HCT116 (cell line): ENCODE data around the gene UQCR11. TPM values are rescaled to one million over a fixed set of nuclear protein-coding genes. Genes with fewer than 3 reads are reported as not detected.
A peak's percentile ranks its signal among the peaks of the same experiment; 100 is the strongest.

Experiments
- ATAC-seq: fragments of 200-7000 bp; cut with Tn5 transposase; 2 replicates; pipeline ENCODE4 v1.9.1; 2020; ENCODE audit warnings: mild to moderate bottlenecking, moderate library complexity
- BruUV-seq: library from RNA; stranded (reverse); fragments of 400-500 nt; replicated peaks from 2 replicates; lab custom pipeline; 2021; lab: Mats Ljungman, UMichigan
- CTCF ChIA-PET: fragments of 300-600 bp; sonication (Branson Sonifier 250); formaldehyde crosslinking; loops from one replicate; lab custom pipeline; 2021; ENCODE audit warnings: antibody characterized with exemption; lab: Charles Lee
- POLR2A ChIA-PET: fragments of 300-600, 350-600 bp; sonication (Branson Sonifier 250); formaldehyde crosslinking; loops from one replicate; lab custom pipeline; 2021; ENCODE audit warnings: antibody characterized with exemption; lab: Charles Lee
- RAD21 ChIA-PET, 2 experiments: fragments of 300-600 bp; sonication (Branson Sonifier 250); formaldehyde crosslinking; loops; one replicate each; lab custom pipeline; 2023; ENCODE audit warnings: low total read pairs in 2 of 2; ENCODE audit not compliant: uncharacterized antibody in 2 of 2, unreplicated experiment in 2 of 2, low non-redundant PET in 1 of 2; lab: Charles Lee
- DNase-seq: peaks from one replicate; pipeline ENCODE4 v3.0.0-alpha.2; 2010; ENCODE audit warnings: low read depth, low spot score
- H2AFZ ChIP-seq: fragments of 200-600 bp; shearing (Covaris generic), sonication (generic); 2 replicates; pipeline ENCODE4 v1.6.1; 2017; ENCODE audit warnings: low read depth, mixed run types, mixed read lengths, antibody characterized with exemption, low read length; ENCODE audit not compliant: poor library complexity, severe bottlenecking
- H3K27ac ChIP-seq: 2 replicates; pipeline ENCODE4 v1.5.1; 2012; ENCODE audit warnings: low read depth, low read length
- H3K27me3 ChIP-seq: fragments of 200-600 bp; sonication (generic); 2 replicates; pipeline ENCODE4 v1.6.1; 2016; ENCODE audit warnings: mixed run types, low read length, mixed read lengths; ENCODE audit not compliant: insufficient read depth
- H3K36me3 ChIP-seq, 2 experiments: fragments of 200-500 bp in 1 of 2; fragments of 200-600 bp in 1 of 2; sonication (Bioruptor generic) in 1 of 2; sonication (generic) in 1 of 2; 2 replicates each; pipeline versions ENCODE4 v1.5.1 to v1.6.1; 2014 to 2016; ENCODE audit warnings: low read length in 2 of 2, inconsistent platforms in 1 of 2, mixed read lengths in 1 of 2, mixed run types in 1 of 2; ENCODE audit not compliant: insufficient read depth in 2 of 2, control insufficient read depth in 1 of 2
- H3K4me1 ChIP-seq, 2 experiments: fragments of 200-600 bp in 1 of 2; sonication (generic) in 1 of 2; 2 replicates each; pipeline versions ENCODE4 v1.5.1 to v1.6.1; 2012 to 2017; ENCODE audit warnings: low read length in 2 of 2, inconsistent platforms in 1 of 2, mild to moderate bottlenecking in 1 of 2, mixed read lengths in 1 of 2, mixed run types in 1 of 2, moderate library complexity in 1 of 2; ENCODE audit not compliant: insufficient read depth in 2 of 2, control insufficient read depth in 1 of 2
- H3K4me2 ChIP-seq: fragments of 200-600 bp; sonication (generic); 2 replicates; pipeline ENCODE4 v1.6.1; 2017; ENCODE audit warnings: mixed run types, low read length, mixed read lengths
- H3K4me3 ChIP-seq, 2 experiments: fragments of 200-600 bp in 1 of 2; sonication (generic) in 1 of 2; replicated peaks in 1 of 2; 2 replicates each; pipeline ENCODE4 v1.5.1; 2011 to 2016; ENCODE audit warnings: low read length in 2 of 2, control low read depth in 1 of 2, low read depth in 1 of 2, mild to moderate bottlenecking in 1 of 2, mixed read lengths in 1 of 2, mixed run types in 1 of 2
- H3K79me2 ChIP-seq: fragments of 200-600 bp; sonication (generic); 2 replicates; pipeline ENCODE4 v1.6.1; 2017; ENCODE audit warnings: mild to moderate bottlenecking, mixed run types, low read length, moderate library complexity, mixed read lengths; ENCODE audit not compliant: insufficient read depth
- H3K9ac ChIP-seq: fragments of 200-600 bp; sonication (generic); 2 replicates; pipeline ENCODE4 v1.6.1; 2016; ENCODE audit warnings: low read length, mixed read lengths
- H3K9me2 ChIP-seq: fragments of 200-600 bp; sonication (generic), shearing (Covaris generic); 2 replicates; pipeline ENCODE4 v1.6.1; 2017; ENCODE audit warnings: mixed run types, mild to moderate bottlenecking, moderate library complexity; ENCODE audit not compliant: insufficient read depth
- H3K9me3 ChIP-seq, 2 experiments: fragments of 200-500 bp in 1 of 2; fragments of 200-600 bp in 1 of 2; sonication (Bioruptor generic) in 1 of 2; sonication (generic) in 1 of 2; 2 replicates each; pipeline ENCODE4 v1.6.1; 2014 to 2017; ENCODE audit warnings: low read length in 2 of 2, mixed read lengths in 2 of 2, inconsistent platforms in 1 of 2, low read depth in 1 of 2, mild to moderate bottlenecking in 1 of 2, mixed run types in 1 of 2, moderate library complexity in 1 of 2; ENCODE audit not compliant: control insufficient read depth in 1 of 2, insufficient read depth in 1 of 2
- H4K20me1 ChIP-seq: fragments of 200-600 bp; sonication (generic), shearing (Covaris generic); 2 replicates; pipeline ENCODE4 v1.6.1; 2017; ENCODE audit warnings: mixed run types, mild to moderate bottlenecking, moderate library complexity; ENCODE audit not compliant: insufficient read depth
- ELF1 ChIP-seq: IDR thresholded peaks from 2 replicates; pipeline ENCODE4 v1.6.1; 2012; ENCODE audit warnings: low read depth, borderline replicate concordance
- EZH2 ChIP-seq: fragments of 200-600 bp; sonication (generic); IDR thresholded peaks from 2 replicates; pipeline ENCODE4 v1.6.1; 2017; ENCODE audit warnings: antibody characterized with exemption, mixed run types
- EZH2phosphoT487 ChIP-seq: fragments of 200-600 bp; IDR thresholded peaks from 2 replicates; pipeline ENCODE4 v1.6.1; 2018; ENCODE audit warnings: antibody characterized with exemption, borderline replicate concordance
- FOSL1 ChIP-seq: IDR thresholded peaks from 2 replicates; pipeline ENCODE4 v1.6.1; 2012; ENCODE audit warnings: low read depth
- MAX ChIP-seq: IDR thresholded peaks from 2 replicates; pipeline ENCODE4 v1.6.1; 2012
- SP1 ChIP-seq: IDR thresholded peaks from 2 replicates; pipeline ENCODE4 v1.6.1; 2012; ENCODE audit warnings: low read depth
- ZBTB33 ChIP-seq: IDR thresholded peaks from 2 replicates; pipeline ENCODE4 v1.6.1; 2011; ENCODE audit warnings: mild to moderate bottlenecking, low read length, moderate library complexity; ENCODE audit not compliant: insufficient replicate concordance; ENCODE audit errors: extremely low read depth
- ZFX ChIP-seq: fragments of 450-650 bp; IDR thresholded peaks from 2 replicates; pipeline ENCODE4 v1.6.1; 2017
- intact Hi-C: fragments of 100-400 bp; cut with micrococcal nuclease; formaldehyde crosslinking; loops from 2 replicates; pipeline ENCODE4 v1.10.0; 2022
- total RNA-seq: library from RNA; stranded (reverse); gene quantifications from one replicate; pipeline ENCODE4 v1.2.1, GENCODE V29; 2021; ENCODE audit not compliant: unreplicated experiment

Gene UQCR11
- total RNA-seq, 1 experiment from 2014 or later = 303 TPM

DNA sequence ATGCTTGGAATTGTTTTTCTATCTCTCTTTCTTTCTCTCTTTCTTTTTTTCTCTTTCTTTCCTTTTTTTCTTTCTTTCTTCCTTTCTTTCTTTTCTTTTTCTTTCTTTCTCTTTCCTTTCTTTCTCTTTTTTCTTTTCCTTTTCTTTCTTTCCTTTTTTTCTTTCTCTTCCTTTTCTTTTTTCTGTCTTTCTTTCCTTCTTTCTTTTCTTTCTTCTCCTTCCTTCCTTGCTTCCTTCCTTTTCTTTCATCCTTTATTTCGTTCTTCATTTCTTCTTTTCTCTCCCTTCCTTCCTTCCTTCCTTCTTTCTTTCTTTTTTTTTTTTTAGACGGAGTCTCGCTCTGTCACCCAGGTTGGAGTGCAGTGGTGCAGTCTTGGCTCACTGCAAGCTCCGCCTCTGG, 35.3 kb downstream of the UQCR11 start (continued):
- TF ChIP-seq ELF1 (no peak), MAX (no peak), ZBTB33 (no peak), EZH2 (no peak), FOSL1 (no peak), ZFX (no peak)

GRCh38 chr19:1568320-1569019, 36.8 kb downstream of the UQCR11 start, which contains the start of gene MEX3D:
Gene MEX3D (minus strand): TSS chr19:1568325. CDS start chr19:1568058, 267 bp downstream.
- DNase-seq (no peak), ATAC-seq (peak; percentile 75)
- no TSS peak for BruUV-seq
- CTCF ChIA-PET = no interaction called here
- POLR2A ChIA-PET = no interaction called here
- peak within 1 kb of the TSS; percentile 83 for H3K9ac ChIP-seq
- H3K27ac ChIP-seq = peak within 1 kb of the TSS; percentile 88
- H3K9me3 ChIP-seq = no peaks in the 10 kb centered on the region
- 0 out of 4 replicates have a peak, but pooled peaks cover 0 to 3% of the 10 kb centered on the region in 2 experiments for H3K36me3 ChIP-seq
- peak within 1 kb of the TSS; percentile 65 to 72 for H3K4me3 ChIP-seq
- no peaks in the 10 kb centered on the region for H3K9me2 ChIP-seq
- no peak within 1 kb of the TSS for H2AFZ ChIP-seq
- peaks cover 13 to 14% of the 10 kb centered on the region in 2 experiments; a peak in 3 of 4 replicates for H3K4me1 ChIP-seq
- RAD21 ChIA-PET = no interaction called here
- peaks cover 38% of the 10 kb centered on the region for H3K79me2 ChIP-seq
- no peaks in the 10 kb centered on the region for H3K27me3 ChIP-seq
- H4K20me1 ChIP-seq = no peaks in the 10 kb centered on the region
- intact Hi-C loops = no loop called here
- TF ChIP-seq ZFX (no peak), SP1 (no peak), EZH2phosphoT487 (no peak), MAX (peak; percentile 98)
- TF ChIP-seq, all 23 proteins: peak for 1
- peak within 1 kb of the TSS; percentile 86 for H3K4me2 ChIP-seq
